Peyer's patch (tissue), 4 donors: Measurements from ENCODE around the gene ZCCHC17.

Experiments
- POLR2A ChIP-seq, 2 donors: fragments of 450-650 bp; IDR thresholded peaks; one replicate each; pipeline ENCODE4 v1.5.1; 2017; ENCODE audit warnings: antibody characterized with exemption in 2 of 2, mild to moderate bottlenecking in 2 of 2, moderate library complexity in 2 of 2
- TF ChIP-seq, protein P1 (sequence below), 6 experiments: fragments of 450-650 bp in 4 of 6; fragments of 200-600 bp in 2 of 6; sonication (generic) in 1 of 6; IDR thresholded peaks; one replicate each; pipeline ENCODE4 v1.5.1; 2017 to 2019; ENCODE audit warnings: antibody characterized with exemption in 6 of 6, mild to moderate bottlenecking in 3 of 6, moderate library complexity in 1 of 6

DNA sequence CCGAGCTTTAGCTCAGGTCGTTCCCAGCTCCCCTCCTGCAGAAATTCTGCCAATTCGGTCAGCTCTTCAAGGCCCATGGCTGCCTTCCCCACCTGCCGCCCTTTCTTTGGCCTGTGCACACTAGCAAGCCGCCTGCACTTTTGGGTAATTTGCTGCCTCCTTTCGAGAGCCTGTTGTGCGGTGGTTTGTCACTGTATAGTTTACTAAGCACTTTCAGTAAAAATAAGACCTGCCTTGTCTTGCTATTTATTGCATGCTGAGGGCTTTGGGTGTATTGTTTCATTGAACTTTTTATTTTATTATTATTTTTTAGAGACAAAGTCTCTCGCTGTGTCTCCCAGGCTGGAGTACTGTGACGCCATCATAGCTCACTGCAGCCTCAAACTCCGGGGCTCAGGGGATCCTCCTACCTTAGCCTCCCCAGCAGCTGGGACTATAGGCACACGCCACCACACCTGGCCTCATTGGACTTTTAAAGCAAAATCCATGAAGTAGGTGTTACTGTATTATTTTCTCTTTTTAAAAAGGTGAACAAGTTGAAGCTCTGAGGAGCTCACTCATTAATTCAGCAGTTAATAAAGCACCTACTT, 77.2 kb downstream of the ZCCHC17 start:
- TF ChIP-seq POLR2A (IDR thresholded peaks at IDR 0.05) = no peak
- TF ChIP-seq, protein P1, sequence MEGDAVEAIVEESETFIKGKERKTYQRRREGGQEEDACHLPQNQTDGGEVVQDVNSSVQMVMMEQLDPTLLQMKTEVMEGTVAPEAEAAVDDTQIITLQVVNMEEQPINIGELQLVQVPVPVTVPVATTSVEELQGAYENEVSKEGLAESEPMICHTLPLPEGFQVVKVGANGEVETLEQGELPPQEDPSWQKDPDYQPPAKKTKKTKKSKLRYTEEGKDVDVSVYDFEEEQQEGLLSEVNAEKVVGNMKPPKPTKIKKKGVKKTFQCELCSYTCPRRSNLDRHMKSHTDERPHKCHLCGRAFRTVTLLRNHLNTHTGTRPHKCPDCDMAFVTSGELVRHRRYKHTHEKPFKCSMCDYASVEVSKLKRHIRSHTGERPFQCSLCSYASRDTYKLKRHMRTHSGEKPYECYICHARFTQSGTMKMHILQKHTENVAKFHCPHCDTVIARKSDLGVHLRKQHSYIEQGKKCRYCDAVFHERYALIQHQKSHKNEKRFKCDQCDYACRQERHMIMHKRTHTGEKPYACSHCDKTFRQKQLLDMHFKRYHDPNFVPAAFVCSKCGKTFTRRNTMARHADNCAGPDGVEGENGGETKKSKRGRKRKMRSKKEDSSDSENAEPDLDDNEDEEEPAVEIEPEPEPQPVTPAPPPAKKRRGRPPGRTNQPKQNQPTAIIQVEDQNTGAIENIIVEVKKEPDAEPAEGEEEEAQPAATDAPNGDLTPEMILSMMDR (IDR thresholded peaks at IDR 0.05) = no peak
